GM18517 (cell line): ENCODE results near the gene RINL.

ENCODE experiments used
- ATAC-seq: cut with Tn5 transposase; IDR thresholded peaks from one replicate; pipeline ENCODE4 v1.9.1; 2021; ENCODE audit warnings: mild to moderate bottlenecking, moderate library complexity; ENCODE audit not compliant: unreplicated experiment

The RINL gene

GRCh38 chr19:38877781-38878574, at the start of gene RINL:
TSS of gene RINL (minus strand) at chr19:38878275. CDS start at chr19:38876742, 1,533 bp downstream.
- no peak for ATAC-seq

- ATAC-seq = no peak
Observed at GRCh38 chr19:38924388-38924787, 46.3 kb upstream of the RINL start.

- no peak for ATAC-seq
Observed at GRCh38 chr19:38922482-38922881, 44.4 kb upstream of the RINL start.

GRCh38 chr19:38921420-38922274, 43.6 kb upstream of the RINL start:
- ATAC-seq = no peak

GRCh38 chr19:38920602-38921419, 42.7 kb upstream of the RINL start:
- ATAC-seq = no peak

GRCh38 chr19:38919837-38920601, 41.9 kb upstream of the RINL start:
- ATAC-seq = no peak

GRCh38 chr19:38918526-38918925, 40.5 kb upstream of the RINL start:
- ATAC-seq = no peak

- ATAC-seq = no peak
Observed at GRCh38 chr19:38917921-38918491, 39.9 kb upstream of the RINL start.

- no peak for ATAC-seq
Observed at GRCh38 chr19:38917516-38917915, 39.4 kb upstream of the RINL start.

- no peak for ATAC-seq
Observed at GRCh38 chr19:38915329-38916321, 37.5 kb upstream of the RINL start.

GRCh38 chr19:38913958-38914357, 35.9 kb upstream of the RINL start:
- ATAC-seq = no peak

GRCh38 chr19:38912600-38913514, 34.8 kb upstream of the RINL start:
- no peak for ATAC-seq

- no peak for ATAC-seq
Observed at GRCh38 chr19:38911388-38912001, 33.4 kb upstream of the RINL start.

GRCh38 chr19:38910488-38910887, 32.4 kb upstream of the RINL start:
- ATAC-seq = no peak

- ATAC-seq = no peak
Observed at GRCh38 chr19:38908911-38909310, 30.8 kb upstream of the RINL start.

- ATAC-seq = no peak
Observed at GRCh38 chr19:38907670-38908069, 29.6 kb upstream of the RINL start.

- ATAC-seq = no peak
Observed at GRCh38 chr19:38907227-38907626, 29.2 kb upstream of the RINL start.
